HEK293 (cell line): ENCODE measurements around the gene EVI5.

ENCODE experiments used
- OSR2 ChIP-seq: fragments of 450-650 bp; formaldehyde crosslinking; IDR thresholded peaks from 2 replicates; pipeline ENCODE4 v1.5.1; 2016; ENCODE audit warnings: missing biosample characterization, missing genetic modification characterization
- PRDM2 ChIP-seq: fragments of 450-650 bp; formaldehyde crosslinking; IDR thresholded peaks from 2 replicates; pipeline ENCODE4 v1.5.1; 2016; ENCODE audit warnings: missing biosample characterization, missing genetic modification characterization, borderline replicate concordance
- TSHZ1 ChIP-seq: fragments of 450-650 bp; formaldehyde crosslinking; IDR thresholded peaks from 2 replicates; pipeline ENCODE4 v1.5.1; 2016; ENCODE audit warnings: missing biosample characterization, missing genetic modification characterization, borderline replicate concordance
- ZNF132 ChIP-seq: fragments of 450-650 bp; formaldehyde crosslinking; IDR thresholded peaks from 2 replicates; pipeline ENCODE4 v1.5.1; 2017; ENCODE audit warnings: missing biosample characterization, missing genetic modification characterization, borderline replicate concordance
- ZNF138 ChIP-seq: fragments of 450-650 bp; formaldehyde crosslinking; IDR thresholded peaks from 2 replicates; pipeline ENCODE4 v1.5.1; 2016; ENCODE audit warnings: missing biosample characterization, missing genetic modification characterization, borderline replicate concordance
- ZNF175 ChIP-seq: fragments of 450-650 bp; formaldehyde crosslinking; IDR thresholded peaks from 2 replicates; pipeline ENCODE4 v1.5.1; 2016; ENCODE audit warnings: missing biosample characterization, missing genetic modification characterization
- ZNF223 ChIP-seq: fragments of 450-650 bp; formaldehyde crosslinking; IDR thresholded peaks from 2 replicates; pipeline ENCODE4 v1.5.1; 2016; ENCODE audit warnings: missing biosample characterization, missing genetic modification characterization
- ZNF26 ChIP-seq: fragments of 450-650 bp; formaldehyde crosslinking; IDR thresholded peaks from 2 replicates; pipeline ENCODE4 v1.5.1; 2016; ENCODE audit warnings: missing biosample characterization, missing genetic modification characterization
- ZNF324 ChIP-seq: fragments of 450-650 bp; formaldehyde crosslinking; IDR thresholded peaks from 2 replicates; pipeline ENCODE4 v1.5.1; 2016; ENCODE audit warnings: missing biosample characterization, missing genetic modification characterization
- ZNF366 ChIP-seq: fragments of 450-650 bp; formaldehyde crosslinking; conservative IDR thresholded peaks from 2 replicates; pipeline ENCODE4 v1.5.1; 2016; ENCODE audit warnings: missing biosample characterization, missing genetic modification characterization
- ZNF398 ChIP-seq: fragments of 450-650 bp; formaldehyde crosslinking; IDR thresholded peaks from 2 replicates; pipeline ENCODE4 v1.5.1; 2017; ENCODE audit warnings: missing biosample characterization, missing genetic modification characterization
- ZNF423 ChIP-seq: fragments of 450-650 bp; formaldehyde crosslinking; IDR thresholded peaks from 2 replicates; pipeline ENCODE4 v1.5.1; 2016; ENCODE audit warnings: missing biosample characterization, missing genetic modification characterization
- ZNF449 ChIP-seq: fragments of 450-650 bp; formaldehyde crosslinking; IDR thresholded peaks from 2 replicates; pipeline ENCODE4 v1.5.1; 2017; ENCODE audit warnings: missing biosample characterization, mild to moderate bottlenecking, missing genetic modification characterization, moderate library complexity
- ZNF501 ChIP-seq: fragments of 450-650 bp; formaldehyde crosslinking; IDR thresholded peaks from 2 replicates; pipeline ENCODE4 v1.5.1; 2016; ENCODE audit warnings: missing biosample characterization, missing genetic modification characterization
- ZNF513 ChIP-seq: fragments of 450-650 bp; IDR thresholded peaks from 2 replicates; pipeline ENCODE4 v1.5.1; 2018; ENCODE audit warnings: missing biosample characterization, missing genetic modification characterization
- ZNF660 ChIP-seq: fragments of 450-650 bp; IDR thresholded peaks from 2 replicates; pipeline ENCODE4 v1.5.1; 2018; ENCODE audit warnings: missing biosample characterization, mild to moderate bottlenecking, missing genetic modification characterization
- ZNF670 ChIP-seq: fragments of 450-650 bp; formaldehyde crosslinking; IDR thresholded peaks from 2 replicates; pipeline ENCODE4 v1.5.1; 2016; ENCODE audit warnings: missing biosample characterization, missing genetic modification characterization, low read depth
- ZNF677 ChIP-seq: fragments of 450-650 bp; IDR thresholded peaks from 2 replicates; pipeline ENCODE4 v1.5.0; 2018; ENCODE audit warnings: missing biosample characterization, mild to moderate bottlenecking, missing genetic modification characterization, moderate library complexity
- ZNF747 ChIP-seq: fragments of 450-650 bp; formaldehyde crosslinking; IDR thresholded peaks from 2 replicates; pipeline ENCODE4 v1.5.1; 2016; ENCODE audit warnings: missing biosample characterization, missing genetic modification characterization

The EVI5 gene

GRCh38 chr1:92485381-92486250, 299.3 kb downstream of the EVI5 start (continued):
- peak; percentile 55 for TF ChIP-seq ZNF324 (tag by site-specific recombination)
- no peak for TF ChIP-seq ZNF747 (tag by site-specific recombination)
- TF ChIP-seq TSHZ1, result no peak; the same call in 1 of the 2 replicates
- peak; percentile 78 for TF ChIP-seq ZNF366
- TF ChIP-seq ZNF660 (tag by site-specific recombination), result no peak
- TF ChIP-seq ZNF670 (tag by site-specific recombination), result no peak
- TF ChIP-seq ZNF677 (tag by site-specific recombination), result no peak; the same call in 1 of the 2 replicates
- no peak for TF ChIP-seq ZNF138 (tag by site-specific recombination)
- peak; percentile 87 for TF ChIP-seq ZNF449
- TF ChIP-seq ZNF26 (tag by site-specific recombination), result no peak
- TF ChIP-seq ZNF501 (tag by site-specific recombination), result peak; percentile 75; the same call in 1 of the 2 replicates
- peak; percentile 56 for TF ChIP-seq OSR2
- no peak for TF ChIP-seq ZNF132 (tag by site-specific recombination)
- no peak for TF ChIP-seq ZNF513 (tag by site-specific recombination)
- TF ChIP-seq ZNF223 (tag by site-specific recombination), result no peak
- TF ChIP-seq ZNF175 (tag by site-specific recombination), result no peak
- peak; percentile 98 for TF ChIP-seq ZNF423 (tag by site-specific recombination)
- TF ChIP-seq ZNF398 (tag by site-specific recombination), result peak; percentile 67; the same call in 1 of the 2 replicates
- TF ChIP-seq PRDM2 (tag by site-specific recombination), result no peak
